Panc1 (cell line): ENCODE measurements around the gene KCTD5. TPM values are rescaled to one million over a fixed set of nuclear protein-coding genes. Genes with fewer than 3 reads are reported as not detected.

Source experiments
- ATAC-seq: fragments of 200-7000 bp; cut with Tn5 transposase; 2 replicates; pipeline ENCODE4 v1.9.1; 2020; ENCODE audit warnings: mild to moderate bottlenecking, moderate library complexity
- BruUV-seq: library from RNA; stranded (reverse); fragments of 400-500 nt; replicated peaks from 2 replicates; lab custom pipeline; 2021; lab: Mats Ljungman, UMichigan
- CTCF ChIA-PET: fragments of 300-600 bp; sonication (Branson Sonifier 250); formaldehyde crosslinking; loops from one replicate; lab custom pipeline; 2022; ENCODE audit warnings: antibody characterized with exemption; lab: Charles Lee
- POLR2A ChIA-PET: fragments of 300-600 bp; sonication (Branson Sonifier 250); formaldehyde crosslinking; loops from one replicate; lab custom pipeline; 2022; ENCODE audit warnings: antibody characterized with exemption; lab: Charles Lee
- DNase-seq: peaks from one replicate; pipeline ENCODE4 v3.0.0-alpha.2; 2010; ENCODE audit warnings: low read depth, low spot score
- H3K27ac ChIP-seq: 2 replicates; pipeline ENCODE4 v1.5.1; 2011; ENCODE audit warnings: mild to moderate bottlenecking, low read length, inconsistent platforms
- H3K27me3 ChIP-seq: fragments of 200-500 bp; sonication (Bioruptor generic); 2 replicates; pipeline ENCODE4 v1.6.0; 2014; ENCODE audit warnings: low read length, inconsistent platforms; ENCODE audit not compliant: control insufficient read depth, insufficient read depth
- H3K36me3 ChIP-seq: fragments of 200-500 bp; sonication (Bioruptor generic); 2 replicates; pipeline ENCODE4 v1.5.1; 2014; ENCODE audit warnings: inconsistent platforms, mild to moderate bottlenecking, low read length, moderate library complexity; ENCODE audit not compliant: control insufficient read depth, insufficient read depth
- H3K4me1 ChIP-seq: 2 replicates; pipeline ENCODE4 v1.5.1; 2011; ENCODE audit warnings: inconsistent platforms, mild to moderate bottlenecking, low read length, moderate library complexity; ENCODE audit not compliant: control insufficient read depth, insufficient read depth
- H3K4me3 ChIP-seq, 2 experiments: 2 replicates each; pipeline ENCODE4 v1.5.1; 2011 to 2012; ENCODE audit warnings: low read depth in 2 of 2, low read length in 2 of 2, mild to moderate bottlenecking in 2 of 2, inconsistent platforms in 1 of 2, moderate library complexity in 1 of 2
- H3K9me3 ChIP-seq: fragments of 200-500 bp; sonication (Bioruptor generic); 2 replicates; pipeline ENCODE4 v1.5.1; 2014; ENCODE audit warnings: low read depth, mild to moderate bottlenecking, inconsistent platforms, low read length, moderate library complexity; ENCODE audit not compliant: control insufficient read depth, insufficient read depth
- CTCF ChIP-seq: fragments of 450-650 bp; IDR thresholded peaks from 2 replicates; pipeline ENCODE4 v1.5.1; 2017; ENCODE audit warnings: mild to moderate bottlenecking
- POLR2AphosphoS5 ChIP-seq: IDR thresholded peaks from 2 replicates; pipeline ENCODE4 v1.6.1; 2012; ENCODE audit warnings: mild to moderate bottlenecking, low read depth, low read length, moderate library complexity
- REST ChIP-seq, 2 experiments: IDR thresholded peaks; 2 replicates each; pipeline ENCODE4 v1.6.1; 2011 to 2012; ENCODE audit warnings: low read depth in 2 of 2, control low read depth in 1 of 2, low read length in 1 of 2, mild to moderate bottlenecking in 1 of 2, moderate library complexity in 1 of 2; ENCODE audit not compliant: insufficient read depth in 1 of 2
- SIN3A ChIP-seq: IDR thresholded peaks from 2 replicates; pipeline ENCODE4 v1.6.1; 2012; ENCODE audit warnings: low read depth, mild to moderate bottlenecking, low read length, moderate library complexity, borderline replicate concordance; ENCODE audit not compliant: insufficient read depth
- TCF7L2 ChIP-seq: IDR thresholded peaks from 2 replicates; pipeline ENCODE4 v1.6.1; 2011; ENCODE audit warnings: mild to moderate bottlenecking, low read depth, low read length, inconsistent platforms
- in situ Hi-C: cut with HindIII; loops from 2 replicates; pipeline ENCODE4 v1.10.0; 2016; ENCODE audit warnings: low sequenced_read_pairs, low pct_unique_long_range_greater_than_20kb
- intact Hi-C: fragments of 100-400 bp; cut with micrococcal nuclease; formaldehyde crosslinking; loops from one replicate; pipeline ENCODE4 v1.10.0; 2022; ENCODE audit not compliant: unreplicated experiment
- total RNA-seq: library from RNA; stranded (reverse); gene quantifications from one replicate; pipeline ENCODE4 v1.2.1, GENCODE V29; 2021; ENCODE audit not compliant: unreplicated experiment

The KCTD5 gene
- total RNA-seq, 1 experiment from 2014 or later, result 61.1 TPM

GRCh38 chr16:2716948-2717347 lies 34.6 kb downstream of the KCTD5 start:
- H3K27me3 ChIP-seq, result no peaks in the 10 kb centered on the region
- H3K4me1 ChIP-seq, result peaks cover 21% of the 10 kb centered on the region
- TF ChIP-seq REST (IDR thresholded peaks at IDR 0.05; ENCODE audit: insufficient read depth in 1 of 2, low read depth in 2 of 2, low read length in 1 of 2) (no peak), TCF7L2 (no peak), CTCF (no peak), SIN3A (no peak), POLR2AphosphoS5 (no peak)
- CTCF ChIA-PET, result no interaction called here
- in situ Hi-C loops (no loop called here), intact Hi-C loops (no loop called here)
- no peaks in the 10 kb centered on the region for H3K9me3 ChIP-seq
- no peak overlapping the region for H3K4me3 ChIP-seq
- BruUV-seq, result no TSS peak
- no peak overlapping the region for H3K27ac ChIP-seq
- ATAC-seq, result no peak
- no peak for DNase-seq
- POLR2A ChIA-PET, result interaction anchor here (0.6 kb wide), 2 partner anchors 103 to 158 kb away, joined by 3 to 7 read pairs; no protein-coding TSS in a partner anchor
- H3K36me3 ChIP-seq, result no peaks in the 10 kb centered on the region

- no peak for ATAC-seq
- intact Hi-C loops (no loop called here), in situ Hi-C loops (no loop called here)
- Histone ChIP-seq H3K4me1 (peaks cover 21% of the 10 kb centered on the region), H3K4me3 (no peak overlapping the region), H3K36me3 (no peaks in the 10 kb centered on the region), H3K27me3 (no peaks in the 10 kb centered on the region), H3K27ac (no peak overlapping the region), H3K9me3 (no peaks in the 10 kb centered on the region)
- no peak for DNase-seq
- TF ChIP-seq REST (IDR thresholded peaks at IDR 0.05; ENCODE audit: insufficient read depth in 1 of 2, low read depth in 2 of 2, low read length in 1 of 2) (no peak), CTCF (no peak), SIN3A (no peak), POLR2AphosphoS5 (no peak), TCF7L2 (no peak)
- ChIA-PET POLR2A (no interaction called here), CTCF (no interaction called here)
- no TSS peak for BruUV-seq
These were observed 35.3 kb downstream of the KCTD5 start for GRCh38 chr16:2717383-2718263.
